Peyer's patch (tissue), 4 donors: ENCODE results near the gene PDZD7. TPM values are rescaled to one million over a fixed set of nuclear protein-coding genes. Genes with fewer than 3 reads are reported as not detected.

ENCODE experiments used
- DNase-seq, 3 donors: peaks; one replicate each; pipeline ENCODE4 v3.0.0-alpha.2; 2017 to 2019
- H3K27ac ChIP-seq, 4 donors: fragments of 200-600 bp; sonication (generic); one replicate each; pipeline ENCODE4 v1.5.1; 2016 to 2019
- H3K27me3 ChIP-seq, 2 donors: fragments of 200-600 bp; sonication (generic); one replicate each; pipeline ENCODE4 v1.5.1; 2019
- H3K36me3 ChIP-seq, 3 donors: fragments of 200-600 bp; sonication (generic); one replicate each; pipeline ENCODE4 v1.5.1; 2016 to 2019
- H3K4me1 ChIP-seq, 4 donors: fragments of 200-600 bp; sonication (generic); one replicate each; pipeline ENCODE4 v1.5.1; 2016 to 2019
- H3K4me3 ChIP-seq, 4 donors: fragments of 200-600 bp; sonication (generic); 1 replicate in 3 of 4; 2 replicates in 1 of 4; pipeline ENCODE4 v1.5.1; 2016 to 2019; ENCODE audit warnings: mild to moderate bottlenecking in 1 of 4
- H3K9me3 ChIP-seq, 4 donors: fragments of 200-600 bp; sonication (generic); one replicate each; pipeline ENCODE4 v1.5.1; 2016 to 2019; ENCODE audit warnings: mild to moderate bottlenecking in 1 of 4
- POLR2A ChIP-seq, 2 donors: fragments of 450-650 bp; IDR thresholded peaks; one replicate each; pipeline ENCODE4 v1.5.1; 2017; ENCODE audit warnings: antibody characterized with exemption in 2 of 2, mild to moderate bottlenecking in 2 of 2, moderate library complexity in 2 of 2
- total RNA-seq, 4 donors: library from RNA; depleted of rRNA; stranded (reverse); fragments of >200 nt; gene quantifications; one replicate each; pipeline ENCODE4 v1.1.0, GENCODE V29; 2016
- TF ChIP-seq, protein P1 (sequence below), 6 experiments: fragments of 450-650 bp in 4 of 6; fragments of 200-600 bp in 2 of 6; sonication (generic) in 1 of 6; IDR thresholded peaks; one replicate each; pipeline ENCODE4 v1.5.1; 2017 to 2019; ENCODE audit warnings: antibody characterized with exemption in 6 of 6, mild to moderate bottlenecking in 3 of 6, moderate library complexity in 1 of 6

The PDZD7 gene
- total RNA-seq, 4 donors from 2014 or later = 0.83 to 58.7 (median 51.3) TPM

DNA sequence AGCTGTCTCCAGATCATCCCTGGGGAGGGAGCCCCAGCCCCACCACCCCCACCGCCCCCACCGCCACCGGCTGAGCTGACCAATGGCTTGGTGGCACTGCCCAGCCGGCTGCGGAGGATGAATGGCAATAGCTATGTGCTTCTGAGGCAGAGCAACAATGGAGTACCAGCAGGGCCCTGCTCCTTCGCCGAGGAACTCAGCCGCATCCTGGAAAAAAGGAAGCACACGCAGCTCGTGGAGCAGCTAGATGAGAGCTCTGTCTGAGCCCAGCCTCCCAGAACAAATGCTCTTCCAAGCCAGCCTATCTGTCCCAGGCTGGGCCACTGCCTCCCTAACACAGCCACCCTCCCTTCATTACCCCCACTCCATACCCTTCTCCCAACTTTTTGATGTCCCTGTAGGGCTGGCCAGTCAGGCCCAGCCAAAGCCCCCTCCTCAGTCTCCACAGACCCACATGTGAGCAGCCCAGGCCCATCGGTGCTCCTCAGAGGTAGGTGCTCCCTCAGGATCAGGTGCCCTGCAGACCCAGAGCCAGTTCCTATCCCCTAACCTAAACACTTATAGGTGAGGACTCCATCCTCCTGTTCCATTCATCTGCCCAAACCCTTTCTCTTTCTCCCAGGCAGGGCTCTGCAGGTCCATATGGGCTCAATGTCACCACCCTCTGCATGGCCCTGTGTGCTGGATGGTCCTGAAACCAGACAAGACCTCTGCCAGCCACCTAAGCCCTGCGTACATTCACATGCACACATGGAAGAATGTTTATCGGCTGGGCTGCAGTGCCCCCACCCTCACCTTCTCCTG, 46.9 kb downstream of the PDZD7 start:
- peak in 2 of 3 donors; percentile 31 to 44 for DNase-seq
- Histone ChIP-seq H3K36me3 (peaks cover 0 to 38% (median 0%) of the 10 kb centered on the region in 3 donors), H3K4me1 (peaks cover 0 to 24% (median 16%) of the 10 kb centered on the region in 4 donors), H3K4me3 (no peak overlapping the region), H3K9me3 (no peaks in the 10 kb centered on the region), H3K27me3 (no peaks in the 10 kb centered on the region), H3K27ac (no peak overlapping the region)
- peak in 1 of 2 donors; percentile 13 for TF ChIP-seq POLR2A (IDR thresholded peaks at IDR 0.05)
- TF ChIP-seq, protein P1, sequence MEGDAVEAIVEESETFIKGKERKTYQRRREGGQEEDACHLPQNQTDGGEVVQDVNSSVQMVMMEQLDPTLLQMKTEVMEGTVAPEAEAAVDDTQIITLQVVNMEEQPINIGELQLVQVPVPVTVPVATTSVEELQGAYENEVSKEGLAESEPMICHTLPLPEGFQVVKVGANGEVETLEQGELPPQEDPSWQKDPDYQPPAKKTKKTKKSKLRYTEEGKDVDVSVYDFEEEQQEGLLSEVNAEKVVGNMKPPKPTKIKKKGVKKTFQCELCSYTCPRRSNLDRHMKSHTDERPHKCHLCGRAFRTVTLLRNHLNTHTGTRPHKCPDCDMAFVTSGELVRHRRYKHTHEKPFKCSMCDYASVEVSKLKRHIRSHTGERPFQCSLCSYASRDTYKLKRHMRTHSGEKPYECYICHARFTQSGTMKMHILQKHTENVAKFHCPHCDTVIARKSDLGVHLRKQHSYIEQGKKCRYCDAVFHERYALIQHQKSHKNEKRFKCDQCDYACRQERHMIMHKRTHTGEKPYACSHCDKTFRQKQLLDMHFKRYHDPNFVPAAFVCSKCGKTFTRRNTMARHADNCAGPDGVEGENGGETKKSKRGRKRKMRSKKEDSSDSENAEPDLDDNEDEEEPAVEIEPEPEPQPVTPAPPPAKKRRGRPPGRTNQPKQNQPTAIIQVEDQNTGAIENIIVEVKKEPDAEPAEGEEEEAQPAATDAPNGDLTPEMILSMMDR (IDR thresholded peaks at IDR 0.05) = no peak

DNA sequence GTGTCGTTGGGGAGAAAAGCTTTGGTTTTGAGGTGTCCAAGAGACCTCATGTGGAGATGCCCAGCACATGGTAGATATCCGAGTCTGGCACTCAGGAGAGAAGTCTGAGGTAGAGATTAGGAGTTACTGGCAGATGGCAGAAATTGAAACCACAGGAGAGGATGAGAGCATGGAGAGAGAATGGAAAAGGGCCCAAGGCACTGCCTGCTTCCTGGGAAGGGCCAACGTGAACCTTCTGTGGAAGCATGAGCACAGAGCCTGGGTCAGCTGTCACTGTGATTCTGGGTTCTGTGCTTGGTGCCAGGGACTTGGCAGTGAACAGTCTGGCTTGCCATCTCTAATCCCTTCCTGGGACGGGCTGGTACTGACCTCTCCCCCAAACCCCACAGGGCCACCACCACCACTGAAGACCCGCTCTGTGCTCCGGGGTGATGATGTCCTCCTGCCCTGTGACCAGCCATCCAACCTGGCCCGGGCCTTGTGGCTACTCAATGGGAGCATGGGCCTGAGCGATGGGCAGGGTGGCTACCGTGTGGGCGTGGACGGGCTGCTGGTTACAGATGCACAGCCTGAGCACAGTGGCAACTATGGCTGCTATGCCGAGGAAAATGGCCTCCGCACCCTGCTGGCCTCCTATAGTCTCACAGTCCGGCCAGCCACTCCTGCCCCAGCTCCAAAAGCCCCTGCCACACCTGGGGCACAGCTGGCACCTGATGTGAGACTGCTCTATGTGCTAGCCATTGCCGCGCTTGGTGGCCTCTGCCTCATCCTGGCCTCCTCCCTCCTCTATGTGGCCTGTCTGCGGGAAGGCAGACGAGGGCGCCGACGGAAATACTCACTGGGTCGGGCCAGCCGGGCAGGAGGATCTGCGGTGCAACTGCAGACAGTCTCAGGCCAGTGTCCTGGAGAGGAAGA, 47.8 kb downstream of the PDZD7 start:
- no peak overlapping the region for H3K4me3 ChIP-seq
- H3K4me1 ChIP-seq = peaks cover 0 to 20% (median 13%) of the 10 kb centered on the region in 4 donors
- TF ChIP-seq, protein P1 (IDR thresholded peaks at IDR 0.05) = no peak
- no peak for TF ChIP-seq POLR2A (IDR thresholded peaks at IDR 0.05)
- DNase-seq = peak in 2 of 3 donors; percentile 41 to 45
- H3K9me3 ChIP-seq = no peaks in the 10 kb centered on the region
- no peaks in the 10 kb centered on the region for H3K27me3 ChIP-seq
- peaks cover 0 to 47% (median 0%) of the 10 kb centered on the region in 3 donors for H3K36me3 ChIP-seq
- H3K27ac ChIP-seq = no peak overlapping the region

DNA sequence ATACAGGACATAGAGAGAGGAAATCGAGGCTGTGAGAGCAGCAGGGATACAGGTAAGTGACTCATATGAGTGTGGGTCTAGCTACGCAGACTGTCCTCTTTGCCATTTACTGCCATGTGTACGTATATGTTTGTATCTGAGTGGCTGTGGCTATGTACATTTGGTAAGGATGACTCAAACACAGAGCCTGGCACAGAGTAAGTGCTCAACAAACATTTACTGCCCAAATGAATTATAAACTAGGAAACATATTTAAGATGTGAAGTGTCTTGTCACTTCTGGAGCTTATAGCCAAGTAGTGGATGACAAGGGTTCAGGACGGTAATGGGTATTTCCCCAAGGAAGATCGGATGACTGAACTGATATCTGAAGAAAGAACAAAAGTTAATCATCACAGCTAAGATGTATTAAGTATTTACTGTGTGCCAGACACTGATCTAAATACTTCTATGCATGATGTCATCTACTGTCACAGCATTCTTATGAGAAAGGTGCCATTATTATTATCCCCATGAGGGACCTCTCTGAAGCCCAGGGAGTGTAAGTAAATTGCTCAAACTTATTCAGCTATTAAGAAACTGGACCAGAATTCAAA, 49.7 kb downstream of the PDZD7 start:
- DNase-seq = no peak
- no peak overlapping the region for H3K27ac ChIP-seq
- no peaks in the 10 kb centered on the region for H3K27me3 ChIP-seq
- H3K4me1 ChIP-seq = peaks cover 0 to 9% (median 2%) of the 10 kb centered on the region in 4 donors
- TF ChIP-seq, protein P1 (IDR thresholded peaks at IDR 0.05) = no peak
- H3K9me3 ChIP-seq = no peaks in the 10 kb centered on the region
- H3K36me3 ChIP-seq = peaks cover 0 to 61% (median 0%) of the 10 kb centered on the region in 3 donors
- H3K4me3 ChIP-seq = no peak overlapping the region

DNA sequence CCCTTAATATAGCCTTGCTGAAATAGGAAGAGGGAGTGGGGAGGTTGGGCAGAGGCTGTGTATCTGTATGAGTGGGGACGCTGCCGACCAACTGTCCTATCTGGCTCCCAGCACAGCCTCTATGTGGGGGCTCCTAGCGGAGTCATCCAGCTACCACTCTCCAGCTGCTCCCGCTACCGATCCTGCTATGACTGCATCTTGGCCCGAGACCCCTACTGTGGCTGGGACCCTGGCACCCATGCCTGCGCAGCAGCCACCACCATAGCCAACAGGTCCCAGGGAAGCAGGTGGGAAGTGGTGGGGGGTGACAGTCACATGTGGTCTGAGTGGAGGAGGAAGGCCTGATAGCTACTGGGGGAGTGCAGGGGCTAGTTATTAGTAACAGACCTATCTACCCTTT, 50.2 kb downstream of the PDZD7 start:
- peak in 2 of 3 donors; percentile 6 to 23 for DNase-seq
- TF ChIP-seq, protein P1 (IDR thresholded peaks at IDR 0.05) = no peak
- no peak for TF ChIP-seq POLR2A (IDR thresholded peaks at IDR 0.05)

DNA sequence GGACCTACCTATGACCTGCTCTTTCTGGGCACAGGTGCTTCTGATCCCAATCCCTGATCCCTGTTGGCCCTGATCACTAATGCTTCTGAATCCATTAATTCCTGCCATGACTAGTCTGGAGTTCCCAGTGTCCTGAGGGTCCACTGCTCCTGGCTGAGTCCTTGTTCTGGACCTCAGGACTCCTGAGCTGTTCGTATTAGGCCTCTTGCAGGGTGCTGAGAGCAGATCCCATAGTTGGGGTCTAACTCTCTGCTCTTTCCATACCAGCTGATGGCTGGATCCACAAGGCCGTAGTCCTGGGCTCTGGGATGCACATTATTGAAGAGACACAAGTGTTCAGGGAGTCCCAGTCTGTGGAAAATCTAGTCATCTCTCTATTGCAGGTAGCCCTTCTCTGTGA, 50.6 kb downstream of the PDZD7 start:
- Histone ChIP-seq H3K4me1 (no peaks in the 10 kb centered on the region), H3K9me3 (no peaks in the 10 kb centered on the region), H3K4me3 (no peak overlapping the region), H3K27ac (no peak overlapping the region), H3K27me3 (no peaks in the 10 kb centered on the region), H3K36me3 (peaks cover 0 to 61% (median 0%) of the 10 kb centered on the region in 3 donors)
- TF ChIP-seq POLR2A (IDR thresholded peaks at IDR 0.05) = no peak
- TF ChIP-seq, protein P1 (IDR thresholded peaks at IDR 0.05) = no peak
- no peak for DNase-seq

More for the DNA sequence above, 50.2 kb downstream of the PDZD7 start:
- Histone ChIP-seq H3K4me1 (peaks cover 0 to 3% (median 0%) of the 10 kb centered on the region in 4 donors), H3K4me3 (no peak overlapping the region), H3K27me3 (no peaks in the 10 kb centered on the region), H3K27ac (no peak overlapping the region), H3K36me3 (peaks cover 0 to 61% (median 0%) of the 10 kb centered on the region in 3 donors), H3K9me3 (no peaks in the 10 kb centered on the region)
